ENCODE data around the gene COL6A3. TPM values are rescaled to one million over a fixed set of nuclear protein-coding genes. Genes with fewer than 3 reads are reported as not detected.

COL6A3 gene
- total and polyA plus RNA-seq, 9 of the 15 experiments (the other 6 are each of a cell fraction or from before 2014, with no cell fraction given), result 0.07 to 4.1 (median 1.5) TPM

DNA sequence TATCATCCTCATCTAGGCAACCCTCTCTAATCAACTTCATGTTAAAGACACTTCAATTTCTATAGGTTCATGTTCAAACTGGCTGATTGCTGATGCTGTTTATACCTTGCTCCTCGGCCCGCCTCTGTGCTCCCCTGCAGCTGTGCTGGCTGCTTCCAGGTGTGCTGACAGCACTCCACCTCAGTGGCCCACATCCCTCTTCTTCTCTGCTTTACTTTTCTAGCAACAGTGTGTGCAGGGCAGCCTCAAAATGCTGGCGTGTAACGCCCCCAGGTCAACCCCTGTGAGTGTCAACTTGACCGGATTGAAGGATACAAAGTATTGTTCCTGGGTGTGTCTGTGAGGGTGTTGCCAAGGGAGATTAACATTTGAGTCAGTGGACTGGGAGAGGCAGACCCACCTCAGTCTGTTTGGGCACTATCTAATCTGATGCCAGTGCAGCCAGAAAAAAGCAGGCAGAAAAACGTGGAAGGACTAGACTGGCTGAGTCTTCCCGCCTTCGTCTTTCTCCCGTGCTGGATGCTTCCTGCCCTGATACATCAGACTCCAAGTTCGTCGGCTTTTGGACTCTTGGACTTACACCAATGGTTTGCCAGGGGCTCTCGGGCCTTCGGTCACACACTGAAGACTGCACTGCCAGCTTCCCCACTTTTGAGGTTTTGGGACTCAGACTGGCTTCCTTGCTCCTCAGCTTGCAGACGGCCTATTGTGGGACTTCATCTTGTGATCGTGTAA is 94.7 kb downstream of the COL6A3 start:
- no peaks in the 10 kb centered on the region for H3K36me3 ChIP-seq (ENCODE audit: control insufficient read depth, insufficient read depth, low read length)
- intact Hi-C loops (cut with micrococcal nuclease), result no loop called here
- no peaks in the 10 kb centered on the region for H3K9me1 ChIP-seq (ENCODE audit: control insufficient read depth, insufficient read depth, low read length)
- in situ Hi-C loops (cut with MboI), result no loop called here
- H3K4me1 ChIP-seq (replicated peaks in 1 of 2; ENCODE audit: control insufficient read depth in 2 of 2, insufficient read depth in 2 of 2, low read length in 2 of 2), result no peaks in the 10 kb centered on the region
- ChIA-PET CTCF (ENCODE audit: low intra/inter-chr PET ratio) (no interaction called here), POLR2A (no interaction called here)
- 1% methylated on average over 15 of the region's 15 CpGs for WGBS (ENCODE audit: insufficient coverage, low coverage, missing lambda C conversion rate)
- H3K4me3 ChIP-seq, result no peak overlapping the region
- H3K9me3 ChIP-seq (replicated peaks; ENCODE audit: control insufficient read depth, insufficient read depth, low read depth, low read length), result no peaks in the 10 kb centered on the region
- BruUV-seq (replicated peaks), result no TSS peak
- H3K79me2 ChIP-seq (ENCODE audit: control insufficient read depth, insufficient read depth, low read length), result no peaks in the 10 kb centered on the region
- H2AFZ ChIP-seq (ENCODE audit: low read depth, low read length), result no peak overlapping the region
- H3K9ac ChIP-seq (ENCODE audit: insufficient read depth in 1 of 2, low read depth in 2 of 2, low read length in 2 of 2), result no peak overlapping the region
- no peak overlapping the region for H3K4me2 ChIP-seq (ENCODE audit: insufficient read depth, low read length)
- no peak for DNase-seq (ENCODE audit: extremely low read depth in 1 of 4, low spot score in 3 of 4)
- no peak for FAIRE-seq
- no peak overlapping the region for H3K27ac ChIP-seq (ENCODE audit: extremely low read depth, low read depth, low read length)
- ATAC-seq, result no peak
- peaks cover 0 to 8% of the 10 kb centered on the region in 2 experiments; a peak in 2 of 5 replicates for H3K27me3 ChIP-seq (ENCODE audit: control insufficient read depth in 2 of 2, insufficient read depth in 2 of 2, low read length in 2 of 2)
- H4K20me1 ChIP-seq (replicated peaks; ENCODE audit: control insufficient read depth, insufficient read depth, low read length), result no peaks in the 10 kb centered on the region
- TF ChIP-seq NCOA6 (IDR thresholded peaks at IDR 0.05) (no peak), RBFOX2 (IDR thresholded peaks at IDR 0.05; ENCODE audit: low read depth, low read length) (no peak), ZNF347 (CRISPR knock-in tag; IDR thresholded peaks at IDR 0.05; ENCODE audit: low read depth) (no peak), NR1H2 (CRISPR knock-in tag; IDR thresholded peaks at IDR 0.05) (no peak), ZNF184 (CRISPR knock-in tag; IDR thresholded peaks at IDR 0.05) (no peak), RBM34 (IDR thresholded peaks at IDR 0.05; ENCODE audit: borderline replicate concordance, insufficient read depth, low read length) (no peak), GATA2 (CRISPR knock-in tag; IDR thresholded peaks at IDR 0.05) (no peak), MEIS2 (IDR thresholded peaks at IDR 0.05; ENCODE audit: partially characterized antibody) (no peak), DDX20 (tag; IDR thresholded peaks at IDR 0.05; ENCODE audit: low read depth) (no peak), ZNF696 (CRISPR knock-in tag; conservative IDR thresholded peaks at IDR 0.05) (no peak)
- TF ChIP-seq, protein P1, sequence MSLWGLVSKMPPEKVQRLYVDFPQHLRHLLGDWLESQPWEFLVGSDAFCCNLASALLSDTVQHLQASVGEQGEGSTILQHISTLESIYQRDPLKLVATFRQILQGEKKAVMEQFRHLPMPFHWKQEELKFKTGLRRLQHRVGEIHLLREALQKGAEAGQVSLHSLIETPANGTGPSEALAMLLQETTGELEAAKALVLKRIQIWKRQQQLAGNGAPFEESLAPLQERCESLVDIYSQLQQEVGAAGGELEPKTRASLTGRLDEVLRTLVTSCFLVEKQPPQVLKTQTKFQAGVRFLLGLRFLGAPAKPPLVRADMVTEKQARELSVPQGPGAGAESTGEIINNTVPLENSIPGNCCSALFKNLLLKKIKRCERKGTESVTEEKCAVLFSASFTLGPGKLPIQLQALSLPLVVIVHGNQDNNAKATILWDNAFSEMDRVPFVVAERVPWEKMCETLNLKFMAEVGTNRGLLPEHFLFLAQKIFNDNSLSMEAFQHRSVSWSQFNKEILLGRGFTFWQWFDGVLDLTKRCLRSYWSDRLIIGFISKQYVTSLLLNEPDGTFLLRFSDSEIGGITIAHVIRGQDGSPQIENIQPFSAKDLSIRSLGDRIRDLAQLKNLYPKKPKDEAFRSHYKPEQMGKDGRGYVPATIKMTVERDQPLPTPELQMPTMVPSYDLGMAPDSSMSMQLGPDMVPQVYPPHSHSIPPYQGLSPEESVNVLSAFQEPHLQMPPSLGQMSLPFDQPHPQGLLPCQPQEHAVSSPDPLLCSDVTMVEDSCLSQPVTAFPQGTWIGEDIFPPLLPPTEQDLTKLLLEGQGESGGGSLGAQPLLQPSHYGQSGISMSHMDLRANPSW (CRISPR knock-in tag; IDR thresholded peaks at IDR 0.05), result no peak
- TF ChIP-seq, protein P2, sequence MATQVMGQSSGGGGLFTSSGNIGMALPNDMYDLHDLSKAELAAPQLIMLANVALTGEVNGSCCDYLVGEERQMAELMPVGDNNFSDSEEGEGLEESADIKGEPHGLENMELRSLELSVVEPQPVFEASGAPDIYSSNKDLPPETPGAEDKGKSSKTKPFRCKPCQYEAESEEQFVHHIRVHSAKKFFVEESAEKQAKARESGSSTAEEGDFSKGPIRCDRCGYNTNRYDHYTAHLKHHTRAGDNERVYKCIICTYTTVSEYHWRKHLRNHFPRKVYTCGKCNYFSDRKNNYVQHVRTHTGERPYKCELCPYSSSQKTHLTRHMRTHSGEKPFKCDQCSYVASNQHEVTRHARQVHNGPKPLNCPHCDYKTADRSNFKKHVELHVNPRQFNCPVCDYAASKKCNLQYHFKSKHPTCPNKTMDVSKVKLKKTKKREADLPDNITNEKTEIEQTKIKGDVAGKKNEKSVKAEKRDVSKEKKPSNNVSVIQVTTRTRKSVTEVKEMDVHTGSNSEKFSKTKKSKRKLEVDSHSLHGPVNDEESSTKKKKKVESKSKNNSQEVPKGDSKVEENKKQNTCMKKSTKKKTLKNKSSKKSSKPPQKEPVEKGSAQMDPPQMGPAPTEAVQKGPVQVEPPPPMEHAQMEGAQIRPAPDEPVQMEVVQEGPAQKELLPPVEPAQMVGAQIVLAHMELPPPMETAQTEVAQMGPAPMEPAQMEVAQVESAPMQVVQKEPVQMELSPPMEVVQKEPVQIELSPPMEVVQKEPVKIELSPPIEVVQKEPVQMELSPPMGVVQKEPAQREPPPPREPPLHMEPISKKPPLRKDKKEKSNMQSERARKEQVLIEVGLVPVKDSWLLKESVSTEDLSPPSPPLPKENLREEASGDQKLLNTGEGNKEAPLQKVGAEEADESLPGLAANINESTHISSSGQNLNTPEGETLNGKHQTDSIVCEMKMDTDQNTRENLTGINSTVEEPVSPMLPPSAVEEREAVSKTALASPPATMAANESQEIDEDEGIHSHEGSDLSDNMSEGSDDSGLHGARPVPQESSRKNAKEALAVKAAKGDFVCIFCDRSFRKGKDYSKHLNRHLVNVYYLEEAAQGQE (IDR thresholded peaks at IDR 0.05; ENCODE audit: borderline replicate concordance), result no peak
- TF ChIP-seq, protein P2 (CRISPR knock-in tag; IDR thresholded peaks at IDR 0.05; ENCODE audit: low read depth), result no peak

All from K562 (cell line).